ENCODE results near the gene MXRA7.

GRCh38 chr17:76722279-76722678, 11.5 kb upstream of the MXRA7 start:
- TF ChIP-seq CTCF (tag by site-specific recombination; IDR thresholded peaks at IDR 0.05) (no peak), HOXA7 (CRISPR knock-in tag; IDR thresholded peaks at IDR 0.05; ENCODE audit: borderline replicate concordance) (no peak), ZNF280D (tag by site-specific recombination; IDR thresholded peaks at IDR 0.05) (no peak), ZNF600 (tag by site-specific recombination; IDR thresholded peaks at IDR 0.05) (no peak), ZNF398 (tag by site-specific recombination; IDR thresholded peaks at IDR 0.05) (no peak), ZNF26 (tag by site-specific recombination; IDR thresholded peaks at IDR 0.05) (no peak), ZBTB1 (tag by site-specific recombination; IDR thresholded peaks at IDR 0.05) (no peak), ZNF138 (tag by site-specific recombination; IDR thresholded peaks at IDR 0.05; ENCODE audit: borderline replicate concordance) (no peak), SCRT2 (tag by site-specific recombination; IDR thresholded peaks at IDR 0.05) (no peak), ZNF555 (tag by site-specific recombination; conservative IDR thresholded peaks at IDR 0.05) (no peak), ZSCAN4 (tag by site-specific recombination; IDR thresholded peaks at IDR 0.05) (no peak), GLI2 (tag by site-specific recombination; IDR thresholded peaks at IDR 0.05; ENCODE audit: borderline replicate concordance, low read depth) (no peak), REST (tag by site-specific recombination; IDR thresholded peaks at IDR 0.05) (no peak)

Measured in HEK293 (cell line).